Left forelimb (tissue), 1 donor: Measurements from ENCODE around the gene CTSO.
A peak's percentile ranks its signal among the peaks of the same experiment; 100 is the strongest.
"Not testable (repeated sequence)": the region's sequence is repeated elsewhere in the genome, so short reads cannot be mapped to it uniquely, and the experiment has no call there.

Experiments
- DNase-seq: peaks from one replicate; pipeline ENCODE4 v3.0.0-alpha.2; 2018; ENCODE audit warnings: low spot score

CTSO gene

GRCh38 chr4:155907556-155907955 lies 46.1 kb downstream of the CTSO start:
- no peak for DNase-seq

- peak; percentile 63 for DNase-seq
Measured at GRCh38 chr4:155906554-155907247, 47.0 kb downstream of the CTSO start.

GRCh38 chr4:155904331-155904730 lies 49.3 kb downstream of the CTSO start:
- no peak for DNase-seq

- DNase-seq, result no peak
Measured at GRCh38 chr4:155903453-155903852, 50.2 kb downstream of the CTSO start, which contains the start of gene TDO2. Gene TDO2 (plus strand): TSS chr4:155903696. CDS start chr4:155903759, 63 bp downstream.

- DNase-seq, result no peak
Measured at GRCh38 chr4:155901013-155901412, 52.7 kb downstream of the CTSO start.

- no peak for DNase-seq
Measured at GRCh38 chr4:155900381-155900780, 53.3 kb downstream of the CTSO start.

- no peak for DNase-seq
Measured at GRCh38 chr4:155899891-155900290, 53.8 kb downstream of the CTSO start.

- DNase-seq, result not testable (repeated sequence)
Measured at GRCh38 chr4:155898371-155898770, 55.3 kb downstream of the CTSO start.

- no peak for DNase-seq
Measured at GRCh38 chr4:155891058-155891457, 62.6 kb downstream of the CTSO start.

- DNase-seq, result no peak
Measured at GRCh38 chr4:155889946-155890345, 63.7 kb downstream of the CTSO start.

GRCh38 chr4:155889031-155889793 lies 64.5 kb downstream of the CTSO start:
- no peak for DNase-seq

- no peak for DNase-seq
Measured at GRCh38 chr4:155887847-155888570, 65.7 kb downstream of the CTSO start.

GRCh38 chr4:155887045-155887444 lies 66.6 kb downstream of the CTSO start:
- no peak for DNase-seq

- DNase-seq, result no peak
Measured at GRCh38 chr4:155885666-155886065, 68.0 kb downstream of the CTSO start.

GRCh38 chr4:155883895-155884294 lies 69.8 kb downstream of the CTSO start:
- no peak for DNase-seq

GRCh38 chr4:155881555-155881954 lies 72.1 kb downstream of the CTSO start:
- DNase-seq, result no peak

- DNase-seq, result no peak
Measured at GRCh38 chr4:155879767-155880166, 73.9 kb downstream of the CTSO start.

GRCh38 chr4:155878611-155879010 lies 75.1 kb downstream of the CTSO start:
- no peak for DNase-seq

- DNase-seq, result no peak
Measured at GRCh38 chr4:155877971-155878370, 75.7 kb downstream of the CTSO start.

- no peak for DNase-seq
Measured at GRCh38 chr4:155875878-155876277, 77.8 kb downstream of the CTSO start.
